HEK293 (cell line): Measurements from ENCODE around the gene NPHP1.
"Not testable (repeated sequence)": the region's sequence is repeated elsewhere in the genome, so short reads cannot be mapped to it uniquely, and the experiment has no call there.

Experiments used
- CTCF ChIA-PET: fragments of 350-600 bp; formaldehyde crosslinking; extraction: SDS; loops from one replicate; lab custom pipeline; 2021; ENCODE audit warnings: antibody characterized with exemption; lab: Yijun Ruan, JAX
- POLR2A ChIA-PET: fragments of 300-600 bp; formaldehyde crosslinking; extraction: SDS; loops from one replicate; lab custom pipeline; 2020; ENCODE audit warnings: antibody characterized with exemption, inconsistent platforms; lab: Yijun Ruan, JAX
- H3K27ac ChIP-seq: fragments of 200-500 bp; sonication (Bioruptor generic); 2 replicates; pipeline ENCODE4 v1.5.1; 2014; ENCODE audit warnings: low read depth, low read length, control low read depth, inconsistent platforms; ENCODE audit errors: extremely low read depth
- H3K36me3 ChIP-seq, 2 experiments: fragments of 200-500 bp in 1 of 2; sonication (Bioruptor generic) in 1 of 2; 1 replicate in 1 of 2; 2 replicates in 1 of 2; pipeline ENCODE4 v1.5.1; 2014 to 2017; ENCODE audit warnings: inconsistent platforms in 2 of 2, low read length in 2 of 2; ENCODE audit not compliant: control insufficient read depth in 2 of 2, insufficient read depth in 1 of 2
- H3K4me1 ChIP-seq: fragments of 200-500 bp; sonication (Bioruptor generic); 2 replicates; pipeline ENCODE4 v1.5.1; 2014; ENCODE audit warnings: mild to moderate bottlenecking, low read length, inconsistent platforms; ENCODE audit not compliant: control insufficient read depth, insufficient read depth
- H3K4me3 ChIP-seq: 2 replicates; pipeline ENCODE4 v1.5.1; 2011; ENCODE audit warnings: low read depth, mild to moderate bottlenecking, control low read depth, low read length, moderate library complexity
- H3K9me3 ChIP-seq: fragments of 200-500 bp; sonication (Bioruptor generic); 2 replicates; pipeline ENCODE4 v1.5.1; 2014; ENCODE audit warnings: low read depth, low read length, inconsistent platforms; ENCODE audit not compliant: control insufficient read depth, insufficient read depth
- ZBTB21 ChIP-seq: fragments of 450-650 bp; formaldehyde crosslinking; IDR thresholded peaks from 2 replicates; pipeline ENCODE4 v1.5.1; 2017; ENCODE audit warnings: missing biosample characterization, missing genetic modification characterization
- ZFP69B ChIP-seq: fragments of 450-650 bp; formaldehyde crosslinking; IDR thresholded peaks from 2 replicates; pipeline ENCODE4 v1.5.1; 2016; ENCODE audit warnings: missing biosample characterization, missing genetic modification characterization
- ZNF629 ChIP-seq: fragments of 450-650 bp; formaldehyde crosslinking; IDR thresholded peaks from 2 replicates; pipeline ENCODE4 v1.5.1; 2017; ENCODE audit warnings: missing biosample characterization, missing genetic modification characterization
- ZNF747 ChIP-seq: fragments of 450-650 bp; formaldehyde crosslinking; IDR thresholded peaks from 2 replicates; pipeline ENCODE4 v1.5.1; 2016; ENCODE audit warnings: missing biosample characterization, missing genetic modification characterization
- ZNF843 ChIP-seq: fragments of 450-650 bp; formaldehyde crosslinking; IDR thresholded peaks from 2 replicates; pipeline ENCODE4 v1.5.1; 2016; ENCODE audit warnings: missing biosample characterization, missing genetic modification characterization

Gene NPHP1

DNA sequence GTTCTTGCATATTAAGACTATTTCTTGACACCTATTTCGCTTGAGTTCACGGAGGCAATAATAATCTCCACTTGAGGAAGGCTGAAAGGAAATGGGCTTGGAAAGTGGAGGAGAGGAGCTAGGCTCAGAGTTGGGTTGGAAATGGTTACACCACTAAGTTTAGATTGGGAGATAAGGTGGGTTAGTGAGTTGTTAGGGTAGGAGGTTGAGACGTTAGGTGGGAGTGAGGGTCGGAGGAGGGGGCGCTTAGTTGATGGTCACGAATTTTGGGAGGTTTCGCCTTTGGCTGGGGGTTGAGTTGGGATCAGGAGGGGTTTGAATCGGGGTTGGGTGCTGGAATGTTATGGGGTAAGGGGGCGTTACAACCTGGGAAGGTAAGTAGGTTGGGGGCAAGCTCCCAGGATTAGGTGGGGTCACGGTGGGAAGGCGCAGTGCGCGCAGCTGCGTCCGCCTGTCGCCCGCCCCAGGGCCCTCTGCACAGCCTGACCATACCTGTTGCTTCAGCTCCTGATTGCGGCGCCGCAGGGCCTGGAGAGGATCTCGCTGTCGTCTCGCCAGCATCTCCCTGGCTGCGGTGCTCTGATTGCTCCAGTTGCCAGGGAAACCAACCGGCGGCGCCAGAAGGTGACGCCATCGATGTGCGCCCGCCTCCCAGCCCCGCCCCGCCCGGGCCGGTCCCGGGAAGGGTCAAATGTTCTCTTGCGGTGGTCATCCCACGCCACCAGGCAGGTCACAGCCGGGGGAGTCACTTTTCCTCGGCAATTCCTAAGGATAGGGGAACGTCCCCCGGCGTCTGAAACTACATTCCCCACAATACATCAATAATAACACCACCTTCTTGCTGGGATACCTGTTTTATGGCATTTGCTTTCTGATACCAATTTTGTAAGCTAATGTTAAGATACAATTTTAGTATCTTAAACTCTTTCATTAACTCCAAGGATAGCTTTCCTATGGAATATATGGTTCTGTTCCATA, at the start of gene NPHP1 (continued):
- TF ChIP-seq ZNF747 (tag by site-specific recombination) (no peak), ZFP69B (tag by site-specific recombination) (no peak), ZNF843 (tag by site-specific recombination) (no peak), ZNF629 (0 out of 2 replicates have a peak, but pooled peaks have one; percentile 16), ZBTB21 (tag by site-specific recombination) (no peak)

DNA sequence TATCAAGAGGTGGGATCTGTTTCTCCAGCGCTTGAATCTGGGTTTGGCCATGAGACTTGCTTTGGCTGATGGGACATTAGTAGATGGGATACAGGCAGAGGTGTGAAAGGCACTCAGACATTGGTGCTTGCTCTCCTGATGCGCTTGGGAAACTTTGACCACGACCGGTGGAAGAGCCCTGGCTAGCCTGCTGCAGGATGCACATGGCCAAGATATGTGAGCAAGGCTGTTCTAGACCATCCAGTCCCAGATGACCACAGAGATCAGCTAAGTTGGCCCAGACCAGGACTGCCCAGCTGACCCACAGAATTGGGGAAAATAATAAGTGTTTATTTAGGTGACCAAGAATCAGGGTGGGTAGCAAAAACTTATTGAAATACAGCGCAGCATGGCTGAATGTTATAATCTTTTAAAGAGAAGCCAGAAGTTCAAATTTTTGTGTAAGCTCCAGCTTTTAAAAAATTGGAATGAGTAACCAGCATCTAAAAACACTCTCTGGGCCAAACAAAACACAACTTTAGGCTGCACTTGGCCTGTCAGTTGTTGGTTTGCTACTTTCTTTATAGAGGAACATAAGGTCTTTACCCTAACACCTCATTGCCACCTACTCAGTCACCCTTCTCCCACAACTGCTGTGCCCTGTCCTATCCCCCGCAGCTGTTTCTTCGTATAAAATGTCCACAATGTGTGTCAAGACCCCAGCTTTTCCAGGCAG, 43.4 kb upstream of the NPHP1 start:
- CTCF ChIA-PET, H3K27ac ChIP-seq, POLR2A ChIA-PET, H3K4me3 ChIP-seq, H3K36me3 ChIP-seq, H3K4me1 ChIP-seq, H3K9me3 ChIP-seq: not testable (repeated sequence)

DNA sequence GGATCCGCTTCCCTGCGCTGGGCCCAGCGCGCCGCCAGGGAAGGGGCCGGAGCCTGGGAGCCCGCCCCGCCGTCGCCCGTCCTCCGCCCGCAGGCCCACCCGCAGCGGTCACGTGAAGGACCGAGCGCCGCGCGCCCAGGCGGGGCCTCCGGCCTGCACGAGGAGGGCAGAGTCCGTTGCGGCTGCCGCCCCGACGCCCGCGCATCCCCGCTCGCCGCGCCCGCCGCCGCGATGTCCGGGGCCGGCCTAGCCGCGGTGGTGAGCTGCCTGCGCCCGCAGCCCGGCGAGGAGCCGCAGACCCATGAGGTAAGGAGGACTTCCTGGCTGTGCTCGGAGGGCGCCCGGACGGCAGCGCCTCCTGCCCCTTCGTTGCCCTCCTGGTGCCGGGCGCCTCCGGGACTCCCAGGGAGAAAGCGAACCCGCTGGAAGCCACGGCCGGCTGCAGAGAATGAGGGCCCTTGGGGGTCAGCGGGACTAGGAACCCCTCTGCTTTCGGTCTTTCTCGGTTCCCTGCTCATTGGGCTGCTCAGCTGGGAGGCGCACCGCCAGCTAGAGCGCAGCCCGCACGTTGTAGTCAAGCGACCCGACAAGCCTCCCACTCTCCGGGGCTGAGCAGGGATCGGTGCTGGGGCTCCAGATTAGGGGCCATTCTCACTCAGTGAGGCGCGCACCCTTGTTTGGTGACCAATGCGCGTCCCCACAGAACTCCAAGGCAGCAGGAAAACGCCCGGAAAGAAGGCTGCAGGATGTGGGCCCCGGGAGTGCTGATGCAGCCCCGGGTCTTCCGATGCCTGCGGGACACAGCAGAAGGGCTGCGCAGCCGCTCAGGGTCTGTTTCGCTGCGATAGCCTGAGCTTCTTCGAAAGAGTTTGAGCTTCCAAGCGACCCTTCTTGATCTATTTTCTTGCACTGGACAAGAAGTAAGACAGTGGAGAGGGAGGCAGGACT, 40.9 kb upstream of the NPHP1 start:
- H3K27ac ChIP-seq, POLR2A ChIA-PET, H3K9me3 ChIP-seq, H3K36me3 ChIP-seq, H3K4me1 ChIP-seq, CTCF ChIA-PET, H3K4me3 ChIP-seq: not testable (repeated sequence)

DNA sequence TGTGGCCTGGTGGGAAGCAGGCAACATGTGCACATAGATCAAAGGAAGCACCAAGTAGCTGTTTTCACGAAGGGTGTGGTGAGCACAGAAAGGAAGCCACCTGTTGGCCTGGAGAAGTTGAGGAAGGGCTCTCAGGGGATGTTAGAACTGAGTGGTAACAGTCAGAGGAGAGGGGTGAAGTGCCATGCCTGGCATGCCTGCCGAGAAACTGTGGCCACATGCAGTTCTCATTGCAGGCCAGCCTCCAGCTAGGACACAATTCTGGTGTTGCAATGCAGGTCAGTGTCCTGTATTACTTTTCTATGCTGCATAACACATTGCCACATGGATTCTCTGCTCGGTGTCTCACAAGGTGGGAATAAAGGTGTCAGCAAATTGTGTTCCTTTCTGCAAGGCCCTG, 38.5 kb upstream of the NPHP1 start:
- H3K4me3 ChIP-seq, POLR2A ChIA-PET, H3K4me1 ChIP-seq, CTCF ChIA-PET, H3K9me3 ChIP-seq, H3K27ac ChIP-seq, H3K36me3 ChIP-seq: not testable (repeated sequence)

DNA sequence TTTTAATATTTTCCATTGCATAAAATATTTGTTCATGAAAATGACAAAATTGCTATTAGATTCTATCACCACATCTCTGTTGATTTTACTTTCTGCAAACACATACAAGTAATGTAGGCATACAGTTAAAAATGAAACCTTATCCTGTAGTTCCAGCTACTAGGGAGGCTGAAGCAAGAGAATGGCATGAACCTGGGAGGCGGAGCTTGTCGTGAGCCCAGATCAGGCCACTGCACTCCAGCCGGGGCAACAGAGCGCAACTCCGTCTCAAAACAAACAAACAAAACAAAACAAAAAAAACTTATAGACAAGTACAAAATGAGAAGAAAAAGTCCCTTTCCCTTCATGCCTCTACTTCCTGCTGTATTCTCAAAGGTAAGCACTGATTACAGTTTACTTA, 29.7 kb upstream of the NPHP1 start:
- H3K9me3 ChIP-seq, H3K36me3 ChIP-seq, H3K27ac ChIP-seq, POLR2A ChIA-PET, CTCF ChIA-PET, H3K4me3 ChIP-seq, H3K4me1 ChIP-seq: not testable (repeated sequence)

DNA sequence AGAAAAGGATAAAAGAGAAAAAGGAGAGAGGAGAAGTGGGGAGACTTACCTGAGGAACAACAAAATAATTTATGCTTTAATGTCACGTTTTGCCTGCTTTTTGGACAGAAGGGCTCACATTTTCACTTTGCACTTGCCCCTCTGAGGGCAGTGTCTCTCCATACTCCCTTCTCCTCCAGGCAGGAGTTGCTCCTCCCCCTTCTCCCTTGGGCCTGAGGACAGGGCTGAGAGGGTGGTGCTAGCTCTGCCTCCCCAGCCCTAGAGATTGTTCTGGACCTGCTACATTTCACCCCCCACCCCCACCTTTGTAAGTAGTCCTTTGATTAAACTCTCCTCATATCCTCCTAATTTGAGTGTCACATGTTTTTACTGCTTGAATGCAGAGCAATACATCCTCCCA, 25.1 kb upstream of the NPHP1 start:
- CTCF ChIA-PET, H3K4me3 ChIP-seq, POLR2A ChIA-PET: not testable (repeated sequence)

DNA sequence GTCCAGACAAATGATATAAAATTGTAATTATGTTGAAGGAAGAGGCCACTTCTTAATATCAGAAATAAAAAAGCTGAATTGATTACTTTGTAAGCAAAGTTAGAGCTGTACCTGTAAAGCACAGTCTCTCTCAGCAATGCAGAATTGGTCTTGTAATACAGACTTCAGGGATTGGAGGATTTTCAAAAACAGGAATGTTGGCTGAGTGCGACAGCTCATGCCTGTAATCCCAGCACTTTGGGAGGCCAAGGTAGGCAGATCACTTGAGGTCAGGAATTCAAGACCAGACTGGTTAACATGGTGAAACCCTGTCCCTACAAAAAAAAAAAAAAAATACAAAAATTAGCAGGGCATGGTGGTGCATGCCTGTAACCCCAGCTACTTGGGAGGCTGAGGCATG, 17.8 kb upstream of the NPHP1 start:
- H3K27ac ChIP-seq, H3K4me1 ChIP-seq, H3K36me3 ChIP-seq, H3K9me3 ChIP-seq, POLR2A ChIA-PET, CTCF ChIA-PET, H3K4me3 ChIP-seq: not testable (repeated sequence)

More for the DNA sequence above, 25.1 kb upstream of the NPHP1 start:
- not testable (repeated sequence) for H3K9me3 ChIP-seq, H3K27ac ChIP-seq, H3K4me1 ChIP-seq, H3K36me3 ChIP-seq
